Adrenal gland (tissue), 5 donors: Measurements from ENCODE around the gene IFNAR1.
"Not testable (repeated sequence)": the region's sequence is repeated elsewhere in the genome, so short reads cannot be mapped to it uniquely, and the experiment has no call there.

Source experiments
- POLR2A ChIP-seq, 2 donors: fragments of 450-650 bp; IDR thresholded peaks; one replicate each; pipeline ENCODE4 v1.6.1; 2017; ENCODE audit warnings: antibody characterized with exemption in 2 of 2, mild to moderate bottlenecking in 2 of 2, moderate library complexity in 1 of 2
- TF ChIP-seq, protein P1 (sequence below), 6 experiments: fragments of 450-650 bp in 4 of 6; fragments of 200-600 bp in 2 of 6; sonication (generic) in 1 of 6; IDR thresholded peaks; 1 replicate in 5 of 6; 2 replicates in 1 of 6; pipeline versions ENCODE4 v1.5.1 to v1.8.0; 2016 to 2021; ENCODE audit warnings: antibody characterized with exemption in 6 of 6, mild to moderate bottlenecking in 2 of 6, moderate library complexity in 1 of 6
- donor health status: DM: no; HTN: no; CAD: no.

DNA sequence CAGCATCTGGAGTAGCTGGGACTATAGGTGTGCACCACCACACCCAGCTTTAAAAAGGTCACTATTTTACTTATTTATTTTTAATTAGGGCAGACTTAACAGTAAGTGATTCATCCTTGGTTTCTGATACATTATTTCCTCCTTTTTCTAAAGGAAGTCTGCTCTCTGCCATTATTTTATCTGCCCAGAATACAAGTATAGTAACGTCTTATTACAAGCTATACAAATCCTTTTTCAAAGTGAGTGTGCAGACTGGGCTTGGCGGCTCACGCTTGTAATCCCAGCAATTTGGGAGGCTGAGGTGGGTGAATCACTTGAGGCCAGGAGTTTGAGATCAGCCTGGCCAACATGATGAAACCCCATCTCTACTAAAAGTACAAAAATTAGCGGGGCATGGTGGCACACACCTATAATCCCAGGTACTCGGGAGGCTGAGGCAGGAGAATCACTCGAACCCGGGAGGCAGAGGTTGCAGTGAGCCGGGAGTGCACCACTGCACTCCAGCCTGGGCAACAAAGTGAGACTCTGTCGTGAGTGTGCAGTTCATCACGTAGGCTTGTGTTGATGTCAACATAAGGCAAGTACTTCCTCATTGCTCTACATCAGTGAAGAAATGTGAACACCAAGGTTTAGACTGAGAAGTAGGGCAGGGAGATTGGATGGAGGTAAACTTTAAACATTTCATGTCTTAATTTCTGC is 39.3 kb downstream of the IFNAR1 start:
- TF ChIP-seq, protein P1, sequence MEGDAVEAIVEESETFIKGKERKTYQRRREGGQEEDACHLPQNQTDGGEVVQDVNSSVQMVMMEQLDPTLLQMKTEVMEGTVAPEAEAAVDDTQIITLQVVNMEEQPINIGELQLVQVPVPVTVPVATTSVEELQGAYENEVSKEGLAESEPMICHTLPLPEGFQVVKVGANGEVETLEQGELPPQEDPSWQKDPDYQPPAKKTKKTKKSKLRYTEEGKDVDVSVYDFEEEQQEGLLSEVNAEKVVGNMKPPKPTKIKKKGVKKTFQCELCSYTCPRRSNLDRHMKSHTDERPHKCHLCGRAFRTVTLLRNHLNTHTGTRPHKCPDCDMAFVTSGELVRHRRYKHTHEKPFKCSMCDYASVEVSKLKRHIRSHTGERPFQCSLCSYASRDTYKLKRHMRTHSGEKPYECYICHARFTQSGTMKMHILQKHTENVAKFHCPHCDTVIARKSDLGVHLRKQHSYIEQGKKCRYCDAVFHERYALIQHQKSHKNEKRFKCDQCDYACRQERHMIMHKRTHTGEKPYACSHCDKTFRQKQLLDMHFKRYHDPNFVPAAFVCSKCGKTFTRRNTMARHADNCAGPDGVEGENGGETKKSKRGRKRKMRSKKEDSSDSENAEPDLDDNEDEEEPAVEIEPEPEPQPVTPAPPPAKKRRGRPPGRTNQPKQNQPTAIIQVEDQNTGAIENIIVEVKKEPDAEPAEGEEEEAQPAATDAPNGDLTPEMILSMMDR (IDR thresholded peaks at IDR 0.05), result not testable (repeated sequence)
- not testable (repeated sequence) for TF ChIP-seq POLR2A (IDR thresholded peaks at IDR 0.05)
